WI38 (cell line): ENCODE measurements around the gene KCNH5.

Source experiments
- H3K4me3 ChIP-seq: 2 replicates; pipeline ENCODE4 v1.5.1; 2011; ENCODE audit warnings: low read depth, mild to moderate bottlenecking, control low read depth, low read length
- CTCF ChIP-seq: IDR thresholded peaks from 2 replicates; pipeline ENCODE4 v1.5.1; 2012; ENCODE audit warnings: low read depth, mild to moderate bottlenecking, control low read depth, low read length

KCNH5 gene

GRCh38 chr14:62658631-62659030, 386.6 kb downstream of the KCNH5 start:
- TF ChIP-seq CTCF = no peak
- H3K4me3 ChIP-seq = no peak overlapping the region

DNA sequence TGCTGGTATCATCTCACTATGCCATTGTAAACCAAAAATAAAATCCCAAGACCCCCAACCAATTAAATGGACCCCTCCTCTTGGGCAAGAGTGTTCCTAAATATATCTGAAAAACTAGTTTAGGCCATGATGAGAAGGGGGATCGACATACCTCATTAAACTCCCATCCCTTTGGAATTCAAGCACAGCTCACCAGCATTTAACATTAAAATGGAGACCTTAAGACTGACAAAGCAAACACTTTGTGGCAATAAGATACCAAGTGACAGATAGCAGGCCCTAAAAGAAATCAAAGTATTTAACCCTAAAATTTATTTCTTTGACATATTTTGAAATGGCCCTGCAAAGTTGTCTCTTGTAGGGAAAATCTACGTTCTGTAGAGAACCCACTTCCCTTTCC, 387.9 kb downstream of the KCNH5 start:
- TF ChIP-seq CTCF = no peak
- H3K4me3 ChIP-seq = no peak overlapping the region

GRCh38 chr14:62655166-62655565, 390.1 kb downstream of the KCNH5 start:
- no peak overlapping the region for H3K4me3 ChIP-seq
- TF ChIP-seq CTCF = no peak

DNA sequence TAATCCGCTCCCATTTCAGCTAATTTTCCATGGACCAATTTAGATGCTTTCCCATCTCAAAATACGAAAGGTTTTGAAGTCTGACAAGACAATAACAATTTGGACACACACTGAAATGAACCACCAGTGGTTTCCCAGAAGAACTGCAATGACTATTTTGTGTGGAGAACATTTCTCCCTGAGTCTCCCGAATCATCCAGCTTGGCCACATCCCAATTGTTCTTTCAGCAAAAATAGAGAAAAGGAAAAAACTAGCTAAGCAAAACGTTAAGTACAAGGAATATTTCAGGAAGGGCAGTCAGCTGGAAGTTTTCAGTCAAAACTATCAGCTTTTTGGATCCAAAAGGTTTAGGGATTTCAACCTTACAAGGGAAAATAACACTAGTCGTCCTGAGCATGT, 390.6 kb downstream of the KCNH5 start:
- no peak overlapping the region for H3K4me3 ChIP-seq
- TF ChIP-seq CTCF = no peak
